ENCODE results near the gene ROBO2. TPM values are rescaled to one million over a fixed set of nuclear protein-coding genes. Genes with fewer than 3 reads are reported as not detected.

The ROBO2 gene
- total RNA-seq, 1 donor from 2014 or later = 0.79 TPM

DNA sequence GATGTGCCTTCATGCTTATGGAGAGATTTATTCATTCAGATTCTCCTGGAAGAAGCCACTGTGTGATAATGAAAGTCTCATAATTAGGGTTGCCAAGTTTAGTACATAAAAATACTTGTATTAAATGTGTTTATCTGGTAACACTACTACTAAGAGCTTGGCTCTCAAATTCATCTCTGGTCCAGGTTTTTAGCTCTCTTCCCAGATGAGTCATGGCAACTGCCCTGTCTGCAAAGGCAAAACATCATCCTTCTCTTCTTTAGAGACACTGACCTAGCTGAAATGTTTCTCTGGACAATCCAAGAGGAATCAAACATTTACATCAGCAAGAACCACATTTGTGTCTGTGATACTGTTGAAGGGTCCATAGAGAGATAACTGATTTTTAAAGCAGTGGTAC, 269.6 kb downstream of the ROBO2 start:
- Histone ChIP-seq H3K36me3 (ENCODE audit: control insufficient read depth, insufficient read depth, low read length) (no peaks in the 10 kb centered on the region), H3K4me3 (ENCODE audit: low read depth, low read length) (no peak overlapping the region), H3K27me3 (ENCODE audit: control insufficient read depth, insufficient read depth, low read length) (no peaks in the 10 kb centered on the region)
- no peak for FAIRE-seq
- TF ChIP-seq CTCF (IDR thresholded peaks at IDR 0.05; ENCODE audit: insufficient read depth, low read length, severe bottlenecking) = no peak
- DNase-seq (ENCODE audit: low read depth) = no peak

DNA sequence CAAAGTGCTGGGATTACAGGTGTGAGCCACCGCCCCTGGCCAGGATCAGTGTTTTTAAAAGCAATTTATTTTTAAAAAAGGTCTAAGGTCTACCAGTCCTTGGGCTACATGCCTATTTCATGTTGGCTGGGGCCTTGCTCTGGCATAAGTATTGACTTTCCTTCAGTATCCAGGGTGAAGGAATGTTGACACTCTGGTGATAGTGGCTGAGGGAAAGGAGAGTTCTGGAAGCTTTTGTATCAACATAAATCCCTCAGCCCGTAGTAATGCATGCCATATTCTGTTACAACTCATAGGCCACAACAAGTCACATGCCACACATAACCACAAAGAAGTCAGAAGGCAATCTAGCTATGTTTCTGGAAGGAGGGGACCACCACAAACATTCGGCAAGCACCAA, 273.9 kb downstream of the ROBO2 start:
- FAIRE-seq = no peak
- no peak overlapping the region for H3K4me3 ChIP-seq (ENCODE audit: low read depth, low read length)
- no peak for DNase-seq (ENCODE audit: low read depth)
- no peaks in the 10 kb centered on the region for H3K36me3 ChIP-seq (ENCODE audit: control insufficient read depth, insufficient read depth, low read length)
- no peak for TF ChIP-seq CTCF (IDR thresholded peaks at IDR 0.05; ENCODE audit: insufficient read depth, low read length, severe bottlenecking)
- H3K27me3 ChIP-seq (ENCODE audit: control insufficient read depth, insufficient read depth, low read length) = no peaks in the 10 kb centered on the region

GRCh38 chr3:77319711-77320110, 279.8 kb downstream of the ROBO2 start:
- Histone ChIP-seq H3K27me3 (ENCODE audit: control insufficient read depth, insufficient read depth, low read length) (no peaks in the 10 kb centered on the region), H3K4me3 (ENCODE audit: low read depth, low read length) (no peak overlapping the region), H3K36me3 (ENCODE audit: control insufficient read depth, insufficient read depth, low read length) (no peaks in the 10 kb centered on the region)
- DNase-seq (ENCODE audit: low read depth) (peak; percentile 23), FAIRE-seq (no peak)
- TF ChIP-seq CTCF (IDR thresholded peaks at IDR 0.05; ENCODE audit: insufficient read depth, low read length, severe bottlenecking) = no peak

- TF ChIP-seq CTCF (IDR thresholded peaks at IDR 0.05; ENCODE audit: insufficient read depth, low read length, severe bottlenecking) = peak; percentile 50
- FAIRE-seq = no peak
- Histone ChIP-seq H3K27me3 (ENCODE audit: control insufficient read depth, insufficient read depth, low read length) (no peaks in the 10 kb centered on the region), H3K4me3 (ENCODE audit: low read depth, low read length) (no peak overlapping the region), H3K36me3 (ENCODE audit: control insufficient read depth, insufficient read depth, low read length) (no peaks in the 10 kb centered on the region)
- peak; percentile 51 for DNase-seq (ENCODE audit: low read depth)
Observed at GRCh38 chr3:77320514-77320913, 280.6 kb downstream of the ROBO2 start.

DNA sequence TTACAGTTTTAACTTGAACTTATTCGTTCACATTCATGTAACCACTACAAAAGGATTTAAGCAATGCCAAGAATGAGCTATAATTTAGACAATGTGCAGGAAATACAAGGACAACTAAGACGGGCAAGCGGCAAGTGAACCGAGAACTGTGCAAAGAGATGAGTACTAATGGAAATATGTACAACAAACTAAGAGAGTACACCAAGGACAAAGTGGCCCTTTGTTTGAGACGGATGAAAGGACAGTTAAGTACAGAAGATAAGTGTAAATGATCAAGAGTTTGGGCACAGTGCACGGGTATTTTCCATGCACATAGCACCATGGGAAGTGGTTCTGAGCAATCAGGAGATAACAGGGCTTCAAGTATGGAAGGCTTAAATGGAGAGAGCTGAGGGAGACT, 281.7 kb downstream of the ROBO2 start:
- no peaks in the 10 kb centered on the region for H3K27me3 ChIP-seq (ENCODE audit: control insufficient read depth, insufficient read depth, low read length)
- no peak for DNase-seq (ENCODE audit: low read depth)
- no peaks in the 10 kb centered on the region for H3K36me3 ChIP-seq (ENCODE audit: control insufficient read depth, insufficient read depth, low read length)
- no peak for FAIRE-seq
- TF ChIP-seq CTCF (IDR thresholded peaks at IDR 0.05; ENCODE audit: insufficient read depth, low read length, severe bottlenecking) = no peak
- no peak overlapping the region for H3K4me3 ChIP-seq (ENCODE audit: low read depth, low read length)

DNA sequence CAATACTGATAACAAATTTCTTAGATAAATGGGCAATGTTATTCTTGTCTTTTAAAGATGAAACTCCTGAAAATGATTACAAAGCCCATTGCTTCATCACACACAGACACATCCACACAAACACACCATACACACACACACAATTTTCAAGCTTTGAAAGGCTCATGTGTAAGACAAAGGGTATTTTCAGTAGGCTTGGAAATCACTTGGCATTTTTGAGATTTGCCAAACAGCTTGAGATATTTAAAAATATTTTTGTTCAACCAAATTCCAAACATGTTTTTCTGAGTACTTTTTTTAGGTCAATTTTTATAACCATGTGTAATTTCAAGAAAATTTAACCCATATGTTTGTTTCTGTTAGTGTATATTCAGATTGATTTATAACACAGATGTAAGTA, 283.7 kb downstream of the ROBO2 start:
- Histone ChIP-seq H3K27me3 (ENCODE audit: control insufficient read depth, insufficient read depth, low read length) (no peaks in the 10 kb centered on the region), H3K4me3 (ENCODE audit: low read depth, low read length) (no peak overlapping the region), H3K36me3 (ENCODE audit: control insufficient read depth, insufficient read depth, low read length) (no peaks in the 10 kb centered on the region)
- FAIRE-seq (no peak), DNase-seq (ENCODE audit: low read depth) (no peak)
- TF ChIP-seq CTCF (IDR thresholded peaks at IDR 0.05; ENCODE audit: insufficient read depth, low read length, severe bottlenecking) = no peak
